Activated T-cell treated with anti-CD3 and anti-CD28 coated beads, Interleukin-2, amount 50 U/mL, for 72 hours (primary cell): ENCODE results near the gene NHSL1. TPM values are rescaled to one million over a fixed set of nuclear protein-coding genes. Genes with fewer than 3 reads are reported as not detected.

ENCODE experiments used
- ATAC-seq, 2 donors: fragments of 150-1000 bp; cut with Tn5 transposase; replicated peaks in 1 of 2; 2 replicates each; pipeline ENCODE4 v1.10.0; 2021; ENCODE audit warnings: moderate library complexity in 2 of 2, mild to moderate bottlenecking in 1 of 2
- DNase-seq, 2 donors: peaks; one replicate each; pipeline ENCODE4 v3.0.0; 2021 to 2022; ENCODE audit warnings: mixed read lengths in 1 of 2
- H3K27ac Mint-ChIP-seq: one replicate; pipeline ENCODE4 v1.8.0; 2022; ENCODE audit warnings: mild to moderate bottlenecking, moderate library complexity, mixed read lengths
- H3K27me3 Mint-ChIP-seq: one replicate; pipeline ENCODE4 v1.8.0; 2022; ENCODE audit warnings: low read depth, mixed read lengths
- H3K36me3 Mint-ChIP-seq, 2 donors: one replicate each; pipeline ENCODE4 v1.8.0; 2022; ENCODE audit warnings: mixed read lengths in 2 of 2, mild to moderate bottlenecking in 1 of 2; ENCODE audit not compliant: insufficient read depth in 2 of 2
- H3K4me1 Mint-ChIP-seq: one replicate; pipeline ENCODE4 v1.8.0; 2022; ENCODE audit warnings: low read depth, mixed read lengths
- H3K4me3 Mint-ChIP-seq, 2 donors: one replicate each; pipeline ENCODE4 v1.8.0; 2022; ENCODE audit warnings: mild to moderate bottlenecking in 2 of 2, mixed read lengths in 2 of 2, moderate library complexity in 2 of 2
- H3K9me3 Mint-ChIP-seq, 2 donors: one replicate each; pipeline ENCODE4 v1.8.0; 2022; ENCODE audit warnings: mixed read lengths in 2 of 2
- total RNA-seq, 2 donors: library from RNA; stranded (reverse); gene quantifications; one replicate each; pipeline ENCODE4 v1.2.3, GENCODE V29; 2022

The NHSL1 gene
- total RNA-seq, 2 donors from 2014 or later = 1.2 to 1.6 TPM

DNA sequence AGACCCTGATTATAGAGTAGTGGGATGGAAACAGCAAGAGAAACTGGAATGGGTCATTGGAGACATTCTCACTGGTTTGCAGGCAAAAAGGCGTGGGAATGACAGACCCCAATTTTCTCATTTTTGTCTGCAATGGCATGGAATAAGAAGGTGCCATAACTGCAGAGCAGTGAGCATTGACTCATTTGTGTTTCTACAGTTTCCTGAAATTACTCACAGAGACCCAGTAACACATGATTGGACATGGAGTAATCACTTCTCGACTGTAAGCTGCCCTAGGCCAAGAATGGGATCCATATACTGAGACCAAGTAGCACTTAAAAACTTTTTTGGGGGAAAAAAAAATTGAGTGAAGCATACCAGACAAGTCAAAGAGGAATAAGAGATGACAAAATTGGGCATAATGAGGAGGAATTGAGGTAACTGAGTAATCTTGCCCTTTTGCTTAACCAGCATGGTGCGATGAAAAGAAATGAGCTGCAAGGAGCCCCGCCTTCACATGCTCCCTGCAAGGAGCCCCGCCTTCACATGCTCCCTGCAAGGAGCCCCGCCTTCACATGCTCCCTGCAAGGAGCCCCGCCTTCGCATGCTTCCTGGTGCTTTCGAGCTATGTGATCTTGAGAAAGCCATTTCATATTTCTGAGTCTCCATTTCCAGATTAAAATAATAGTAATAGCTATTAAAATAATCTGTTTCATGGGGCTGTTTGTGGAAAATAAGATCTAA, 44.1 kb downstream of the NHSL1 start:
- H3K4me1 Mint-ChIP-seq = peaks cover 27% of the 10 kb centered on the region
- DNase-seq (peak; percentile 19 to 49), ATAC-seq (peak; percentile 83 to 90)
- peaks cover 0 to 2% of the 10 kb centered on the region in 2 donors for H3K9me3 Mint-ChIP-seq
- H3K36me3 Mint-ChIP-seq = no peaks in the 10 kb centered on the region
- peak overlapping the region; percentile 35 for H3K27ac Mint-ChIP-seq
- peak overlapping the region; percentile 39 to 62 for H3K4me3 Mint-ChIP-seq
- no peaks in the 10 kb centered on the region for H3K27me3 Mint-ChIP-seq

DNA sequence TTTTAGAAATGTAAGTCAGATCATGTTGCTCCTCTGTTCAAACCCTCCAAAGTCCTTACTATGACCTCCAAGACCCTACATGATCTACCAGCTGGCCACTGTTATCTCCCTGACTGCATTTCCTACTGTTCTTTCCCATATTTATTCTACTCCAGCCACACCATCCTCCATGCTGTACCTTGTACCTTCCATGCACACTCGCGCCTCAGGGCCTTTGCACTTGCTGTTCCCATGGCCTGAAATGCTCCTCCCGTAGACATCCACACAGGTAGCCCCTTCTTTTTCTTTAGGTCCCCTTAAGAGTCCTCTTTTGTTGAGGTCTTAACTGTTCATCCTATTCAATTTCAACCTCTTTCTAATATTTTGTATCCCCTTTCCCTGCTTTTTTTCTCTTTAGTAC, 48.3 kb downstream of the NHSL1 start:
- Mint-ChIP-seq H3K27me3 (no peaks in the 10 kb centered on the region), H3K4me1 (peaks cover 16% of the 10 kb centered on the region), H3K36me3 (no peaks in the 10 kb centered on the region), H3K4me3 (no peak overlapping the region), H3K9me3 (peaks cover 0 to 2% of the 10 kb centered on the region in 2 donors), H3K27ac (no peak overlapping the region)
- no peak for ATAC-seq
- no peak for DNase-seq

DNA sequence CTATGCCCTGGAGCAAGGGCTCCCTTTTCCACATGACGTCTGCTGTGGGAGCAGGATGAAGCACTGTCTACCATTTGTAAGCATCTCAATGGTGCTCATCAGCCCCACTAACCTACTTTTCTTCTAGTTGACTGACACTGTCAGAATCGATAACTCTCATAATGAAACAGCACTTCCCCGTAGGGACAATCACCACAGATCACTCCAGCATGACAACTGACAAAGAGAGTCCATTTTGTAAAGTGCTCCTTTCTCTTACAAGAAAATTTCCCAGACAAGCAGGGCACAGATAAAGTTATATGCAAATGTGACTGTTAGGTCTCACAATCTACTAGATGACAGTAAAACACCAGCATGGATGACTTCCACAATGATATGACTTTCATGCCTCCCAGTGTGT, 48.8 kb downstream of the NHSL1 start:
- peaks cover 10% of the 10 kb centered on the region for H3K4me1 Mint-ChIP-seq
- H3K27me3 Mint-ChIP-seq = no peaks in the 10 kb centered on the region
- no peak for ATAC-seq
- no peak for DNase-seq
- no peak overlapping the region for H3K27ac Mint-ChIP-seq
- H3K4me3 Mint-ChIP-seq = no peak overlapping the region
- peaks cover 0 to 2% of the 10 kb centered on the region in 2 donors for H3K9me3 Mint-ChIP-seq
- no peaks in the 10 kb centered on the region for H3K36me3 Mint-ChIP-seq

DNA sequence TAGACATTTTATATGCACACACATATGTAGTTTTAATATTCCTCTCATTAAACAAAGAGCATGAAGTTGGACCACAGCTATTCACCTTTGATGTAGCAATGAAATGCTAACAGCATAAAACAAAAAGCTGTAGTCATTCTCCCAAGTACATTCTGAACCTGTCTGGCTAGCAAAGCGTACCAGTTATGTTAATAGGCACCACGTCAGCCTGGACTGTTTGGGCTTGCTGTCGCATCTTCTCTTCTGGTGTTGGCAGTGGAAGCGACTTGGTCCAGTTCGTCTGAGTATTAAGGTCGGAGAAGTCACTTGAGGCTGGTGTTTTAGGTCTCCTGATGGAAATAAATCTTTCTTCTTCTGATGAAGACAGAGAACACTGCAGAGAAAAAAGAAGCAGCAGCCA, 52.5 kb downstream of the NHSL1 start:
- ATAC-seq = no peak

DNA sequence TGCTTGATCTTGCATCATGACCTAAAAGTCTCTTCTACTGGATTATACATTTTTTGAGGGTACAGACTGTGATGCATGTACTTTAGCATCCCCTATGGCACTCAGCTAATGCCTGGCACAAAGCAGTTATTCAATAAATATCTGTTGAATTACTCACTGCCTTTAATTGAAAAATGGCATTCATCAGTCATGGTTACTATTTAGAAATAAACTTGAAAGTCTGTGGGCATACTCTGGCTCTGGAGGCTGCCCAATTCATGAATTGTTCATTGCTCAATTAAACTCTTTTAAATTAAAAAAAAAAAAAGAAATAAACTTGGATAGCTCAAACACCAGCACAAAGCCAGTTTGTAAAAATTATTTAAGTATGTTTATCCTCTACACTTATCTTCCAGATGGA, 55.3 kb downstream of the NHSL1 start:
- no peaks in the 10 kb centered on the region for H3K9me3 Mint-ChIP-seq

More for the DNA sequence above, 52.5 kb downstream of the NHSL1 start:
- H3K4me1 Mint-ChIP-seq = no peaks in the 10 kb centered on the region
- H3K9me3 Mint-ChIP-seq = no peaks in the 10 kb centered on the region
- no peaks in the 10 kb centered on the region for H3K27me3 Mint-ChIP-seq
- no peaks in the 10 kb centered on the region for H3K36me3 Mint-ChIP-seq
- no peak overlapping the region for H3K4me3 Mint-ChIP-seq
- H3K27ac Mint-ChIP-seq = no peak overlapping the region
- DNase-seq = no peak

DNA sequence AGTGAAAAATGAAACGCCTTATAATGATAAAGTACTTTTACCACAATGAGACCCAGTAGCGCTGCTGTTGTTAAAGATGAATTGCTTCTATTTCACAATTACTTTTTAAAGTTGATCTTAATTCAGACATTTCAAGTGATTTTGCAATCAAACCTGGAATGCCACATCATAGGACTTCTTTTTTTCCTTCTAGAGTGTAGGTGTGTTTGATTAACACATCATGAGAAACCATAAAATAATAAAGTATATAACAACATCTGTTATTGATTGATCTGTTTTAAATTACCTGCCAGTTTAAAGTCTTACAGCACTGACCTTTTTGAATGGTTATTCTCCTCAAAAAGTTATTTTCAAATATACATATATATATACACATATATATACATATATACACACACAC, 56.6 kb downstream of the NHSL1 start:
- Mint-ChIP-seq H3K4me3 (no peak overlapping the region), H3K36me3 (no peaks in the 10 kb centered on the region), H3K4me1 (no peaks in the 10 kb centered on the region), H3K27me3 (no peaks in the 10 kb centered on the region), H3K27ac (no peak overlapping the region), H3K9me3 (no peaks in the 10 kb centered on the region)
- ATAC-seq = no peak
- no peak for DNase-seq

More for the DNA sequence above, 55.3 kb downstream of the NHSL1 start:
- Mint-ChIP-seq H3K27me3 (no peaks in the 10 kb centered on the region), H3K27ac (no peak overlapping the region), H3K36me3 (no peaks in the 10 kb centered on the region), H3K4me1 (no peaks in the 10 kb centered on the region), H3K4me3 (no peak overlapping the region)
- no peak for ATAC-seq
- DNase-seq = no peak

DNA sequence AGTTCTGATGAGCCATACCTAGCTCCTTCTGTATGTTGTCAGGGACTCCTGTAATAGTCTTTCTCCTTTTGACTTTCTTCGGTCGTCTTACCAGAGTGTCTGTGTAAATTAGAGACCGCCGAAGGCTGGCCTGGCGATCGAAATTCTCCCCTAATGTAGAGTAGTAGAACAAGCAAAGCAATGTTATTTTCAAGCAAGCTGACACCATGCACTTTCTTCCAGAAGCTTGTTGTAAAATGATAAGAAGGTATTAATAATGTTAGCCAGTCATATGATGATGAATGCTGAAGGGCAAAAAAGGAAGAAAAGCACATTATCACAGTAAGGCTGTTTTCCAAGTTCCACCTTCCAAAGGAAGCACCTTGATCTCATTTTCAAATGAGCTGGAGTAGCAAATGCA, 57.3 kb downstream of the NHSL1 start:
- H3K36me3 Mint-ChIP-seq = no peaks in the 10 kb centered on the region
- H3K27me3 Mint-ChIP-seq = no peaks in the 10 kb centered on the region
- H3K9me3 Mint-ChIP-seq = no peaks in the 10 kb centered on the region
- H3K4me1 Mint-ChIP-seq = no peaks in the 10 kb centered on the region
- H3K4me3 Mint-ChIP-seq = no peak overlapping the region
- DNase-seq (no peak), ATAC-seq (no peak)
- H3K27ac Mint-ChIP-seq = no peak overlapping the region

DNA sequence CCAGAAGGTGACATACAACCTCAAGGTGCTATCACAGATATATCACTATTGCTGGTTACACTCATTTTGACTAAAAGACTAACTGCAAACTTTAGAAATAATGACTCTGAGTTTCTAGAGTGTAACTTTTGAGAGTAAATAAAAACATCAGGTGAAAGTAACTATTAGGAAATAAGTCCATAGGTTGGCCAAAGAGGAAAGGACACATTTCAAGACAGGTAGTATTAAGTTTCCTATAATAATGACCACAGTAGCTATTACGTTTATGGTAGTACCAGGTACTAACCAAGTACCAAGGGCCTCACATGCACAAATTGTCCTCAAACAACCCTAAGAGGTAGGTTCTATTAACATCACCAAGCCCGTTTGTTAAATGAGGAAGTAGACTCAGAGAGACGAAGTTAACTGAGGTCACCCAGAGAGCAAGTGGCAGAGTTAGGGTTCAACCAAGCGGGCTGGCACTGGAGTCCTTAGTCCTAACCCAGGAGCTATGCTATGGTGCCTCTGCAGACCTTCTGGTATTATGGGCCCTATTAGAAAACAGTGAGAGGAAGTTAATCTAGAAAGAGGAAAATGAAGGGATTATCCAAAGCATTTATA, 58.4 kb downstream of the NHSL1 start:
- Mint-ChIP-seq H3K36me3 (no peaks in the 10 kb centered on the region), H3K27me3 (no peaks in the 10 kb centered on the region), H3K27ac (no peak overlapping the region), H3K4me1 (no peaks in the 10 kb centered on the region), H3K4me3 (no peak overlapping the region), H3K9me3 (no peaks in the 10 kb centered on the region)
- DNase-seq (no peak), ATAC-seq (no peak)

DNA sequence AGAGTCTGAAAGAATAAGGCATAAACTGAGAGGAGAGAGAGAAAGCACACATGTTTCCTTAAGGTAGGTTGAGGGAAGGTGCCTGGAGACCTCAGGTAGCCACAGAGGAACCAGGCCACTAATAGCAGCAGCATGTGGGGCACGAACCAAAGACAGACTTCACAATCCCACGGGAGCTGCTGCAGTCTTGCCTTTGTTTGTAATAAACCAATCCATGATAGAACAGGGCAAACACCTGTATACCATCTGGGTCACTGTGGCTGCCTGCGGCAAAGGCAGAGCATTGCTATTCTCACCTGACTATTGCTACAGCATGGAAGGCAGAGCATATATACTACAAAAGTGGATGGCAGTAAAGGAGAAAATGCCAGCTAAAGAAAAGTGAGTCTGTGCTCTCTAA, 59.0 kb downstream of the NHSL1 start:
- Mint-ChIP-seq H3K27ac (no peak overlapping the region), H3K4me1 (no peaks in the 10 kb centered on the region), H3K9me3 (no peaks in the 10 kb centered on the region), H3K27me3 (no peaks in the 10 kb centered on the region), H3K4me3 (no peak overlapping the region), H3K36me3 (no peaks in the 10 kb centered on the region)
- no peak for ATAC-seq
- no peak for DNase-seq

DNA sequence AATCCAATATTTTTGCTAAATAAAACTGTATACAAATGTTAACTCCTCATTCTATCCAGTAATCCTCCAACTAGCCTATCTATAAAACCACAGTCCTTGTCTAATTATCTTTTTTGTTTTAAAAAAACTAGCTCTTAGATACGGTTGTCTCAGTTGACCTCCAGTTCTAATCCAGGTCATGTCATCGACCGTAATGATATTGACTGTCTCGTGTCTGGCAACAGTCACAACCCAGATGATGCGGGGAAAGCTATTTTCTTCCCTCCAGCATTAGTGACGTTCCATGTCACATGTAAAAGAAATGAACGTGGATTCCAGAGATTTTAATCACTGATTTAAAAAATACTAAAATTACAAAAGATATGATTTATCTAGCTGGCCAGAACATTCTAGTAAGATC, 59.7 kb downstream of the NHSL1 start:
- H3K4me3 Mint-ChIP-seq = no peak overlapping the region
- no peaks in the 10 kb centered on the region for H3K9me3 Mint-ChIP-seq
- H3K27me3 Mint-ChIP-seq = no peaks in the 10 kb centered on the region
- no peaks in the 10 kb centered on the region for H3K4me1 Mint-ChIP-seq
- H3K36me3 Mint-ChIP-seq = no peaks in the 10 kb centered on the region
- ATAC-seq (no peak), DNase-seq (no peak)
- H3K27ac Mint-ChIP-seq = no peak overlapping the region

DNA sequence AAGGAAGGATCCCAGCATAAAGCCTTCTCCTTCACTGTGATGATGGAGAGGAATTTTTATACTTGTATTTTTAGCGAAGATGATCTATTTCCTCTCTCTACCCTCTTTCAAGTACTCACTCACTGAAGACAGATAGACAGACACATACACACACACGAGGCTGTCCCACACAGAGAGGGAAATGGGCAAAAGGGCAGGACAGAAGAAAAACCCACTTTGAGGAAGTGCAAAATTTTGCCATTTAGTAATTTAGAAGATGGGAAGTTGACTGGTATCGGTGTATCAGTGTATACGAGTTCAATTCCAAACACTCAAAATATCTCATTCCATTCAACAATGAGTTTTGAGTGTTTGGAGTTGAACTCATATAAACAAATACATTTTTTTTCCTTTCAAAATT, 64.4 kb downstream of the NHSL1 start:
- no peak overlapping the region for H3K4me3 Mint-ChIP-seq
- DNase-seq = no peak
- no peaks in the 10 kb centered on the region for H3K36me3 Mint-ChIP-seq
- H3K4me1 Mint-ChIP-seq = no peaks in the 10 kb centered on the region
- no peaks in the 10 kb centered on the region for H3K27me3 Mint-ChIP-seq
- no peak for ATAC-seq
- no peaks in the 10 kb centered on the region for H3K9me3 Mint-ChIP-seq
- H3K27ac Mint-ChIP-seq = no peak overlapping the region

DNA sequence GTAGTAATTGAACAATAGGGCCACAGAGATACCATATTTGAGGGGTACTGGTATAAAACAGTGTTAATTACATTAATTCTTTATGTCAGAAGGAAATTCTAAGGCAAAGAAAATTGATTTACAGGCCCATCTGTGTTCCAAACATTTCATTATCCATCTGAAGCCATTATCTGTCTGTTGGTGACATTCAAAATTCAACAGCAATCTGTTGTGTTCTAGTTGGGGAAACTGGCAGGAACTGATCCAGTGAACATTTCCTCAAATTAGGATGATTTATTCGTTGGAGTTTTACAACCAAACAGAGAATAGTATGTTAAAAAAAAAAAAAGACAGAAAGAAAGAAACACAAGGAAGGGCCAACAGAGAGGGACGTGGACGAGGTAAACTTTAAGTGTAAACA, 65.2 kb downstream of the NHSL1 start:
- Mint-ChIP-seq H3K36me3 (no peaks in the 10 kb centered on the region), H3K4me1 (no peaks in the 10 kb centered on the region), H3K27me3 (no peaks in the 10 kb centered on the region), H3K27ac (no peak overlapping the region), H3K9me3 (no peaks in the 10 kb centered on the region), H3K4me3 (no peak overlapping the region)
- ATAC-seq (no peak), DNase-seq (no peak)

DNA sequence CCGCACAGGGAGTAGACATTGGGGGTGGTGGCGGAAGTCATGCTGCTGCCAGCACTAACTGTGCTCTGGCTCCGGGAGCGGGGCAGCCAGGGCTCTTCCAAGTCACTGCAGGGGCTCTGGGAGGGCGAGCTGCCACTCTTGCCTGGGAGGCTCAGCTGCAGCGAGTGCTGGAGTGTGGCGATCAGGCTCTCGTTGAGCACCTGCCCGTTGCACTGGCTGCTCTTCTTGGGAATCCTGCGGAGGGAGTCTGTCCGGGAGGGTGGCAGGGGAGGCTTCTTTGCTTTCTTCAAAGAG, 67.3 kb downstream of the NHSL1 start:
- H3K27me3 Mint-ChIP-seq = no peaks in the 10 kb centered on the region
- no peaks in the 10 kb centered on the region for H3K36me3 Mint-ChIP-seq
- no peak overlapping the region for H3K4me3 Mint-ChIP-seq

More for the DNA sequence above, 67.3 kb downstream of the NHSL1 start:
- Mint-ChIP-seq H3K4me1 (no peaks in the 10 kb centered on the region), H3K27ac (no peak overlapping the region), H3K9me3 (no peaks in the 10 kb centered on the region)
- ATAC-seq (no peak), DNase-seq (no peak)
